HT-29 (cell line): ENCODE measurements around the gene COL23A1. TPM values are rescaled to one million over a fixed set of nuclear protein-coding genes. Genes with fewer than 3 reads are reported as not detected.
A peak's percentile ranks its signal among the peaks of the same experiment; 100 is the strongest.
"Not testable (repeated sequence)": the region's sequence is repeated elsewhere in the genome, so short reads cannot be mapped to it uniquely, and the experiment has no call there.

Experiments
- DNase-seq: peaks from one replicate; pipeline ENCODE4 v3.0.0-alpha.2; 2015; ENCODE audit warnings: low spot score
- total RNA-seq: library from RNA; depleted of rRNA; stranded (reverse); fragments of >200 nt; shearing (Covaris generic); gene quantifications from 2 replicates; pipeline ENCODE4 v1.2.3, GENCODE V29; 2014

The COL23A1 gene
- total RNA-seq, 1 experiment from 2014 or later = not detected

- no peak for DNase-seq
These were observed 342.4 kb downstream of the COL23A1 start for GRCh38 chr5:178247481-178248456.

DNA sequence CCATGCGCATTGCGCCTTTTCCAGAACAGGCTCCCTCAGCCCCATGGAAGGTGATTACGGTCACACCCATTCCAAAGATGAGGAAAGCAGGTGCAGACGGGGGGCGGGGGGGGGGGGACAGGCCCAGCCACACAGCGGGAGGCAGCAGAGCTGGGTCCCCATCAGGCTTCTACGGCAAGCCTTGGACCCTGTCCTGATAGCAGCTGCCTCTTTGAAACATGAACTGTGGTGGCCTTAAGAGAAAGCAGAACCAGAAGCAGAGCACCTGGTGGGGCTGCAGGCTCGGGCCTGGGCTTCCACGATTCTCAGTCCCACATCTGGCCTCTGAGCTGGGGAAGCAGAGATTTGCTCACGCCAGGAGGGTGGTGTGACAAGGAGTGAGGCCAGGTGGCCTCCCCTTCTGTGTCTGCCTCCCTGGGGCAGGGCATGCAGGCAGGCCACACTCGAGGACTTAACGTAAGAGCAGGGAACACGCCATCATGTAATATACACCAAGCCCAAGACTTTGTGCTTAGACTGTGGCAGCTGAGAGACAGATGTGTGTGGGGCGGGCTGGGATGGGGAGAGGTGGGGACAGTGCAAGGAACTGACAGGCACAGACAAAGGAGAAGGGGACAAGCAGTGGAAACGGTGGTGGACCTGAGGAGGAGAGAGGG, 343.4 kb downstream of the COL23A1 start:
- no peak for DNase-seq

- no peak for DNase-seq
These were observed 344.8 kb downstream of the COL23A1 start for GRCh38 chr5:178245389-178245788.

GRCh38 chr5:178244576-178244975, 345.6 kb downstream of the COL23A1 start:
- no peak for DNase-seq

- no peak for DNase-seq
These were observed 347.8 kb downstream of the COL23A1 start for GRCh38 chr5:178242416-178242815.

DNA sequence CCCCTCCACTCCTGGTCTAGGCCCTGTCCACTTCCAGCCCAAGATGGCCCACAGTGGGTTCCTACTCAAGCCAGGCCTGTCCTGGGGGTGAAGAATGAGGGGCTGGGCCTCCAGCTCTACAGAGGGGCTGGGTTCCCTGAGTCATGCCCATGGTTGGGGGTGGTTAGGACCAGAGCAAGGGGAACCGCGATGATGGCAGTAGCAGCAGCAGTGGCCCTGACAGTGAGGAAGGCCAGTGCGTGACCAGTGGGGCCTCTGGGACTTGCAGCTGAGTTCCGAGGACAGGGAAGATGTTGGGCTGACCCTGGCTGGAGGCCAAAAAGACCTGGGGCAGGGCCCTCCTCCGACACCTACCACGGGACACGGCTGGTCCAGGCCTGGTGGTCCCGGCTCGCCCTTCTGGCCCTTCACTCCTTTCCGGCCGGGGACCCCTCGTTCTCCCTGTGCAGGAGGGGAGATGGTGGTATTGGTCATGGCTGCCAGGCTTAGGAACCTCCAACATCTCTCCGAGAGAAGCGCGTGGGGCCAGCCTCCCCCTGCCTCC, 348.4 kb downstream of the COL23A1 start:
- no peak for DNase-seq

- no peak for DNase-seq
These were observed 348.9 kb downstream of the COL23A1 start for GRCh38 chr5:178241231-178241663.

DNA sequence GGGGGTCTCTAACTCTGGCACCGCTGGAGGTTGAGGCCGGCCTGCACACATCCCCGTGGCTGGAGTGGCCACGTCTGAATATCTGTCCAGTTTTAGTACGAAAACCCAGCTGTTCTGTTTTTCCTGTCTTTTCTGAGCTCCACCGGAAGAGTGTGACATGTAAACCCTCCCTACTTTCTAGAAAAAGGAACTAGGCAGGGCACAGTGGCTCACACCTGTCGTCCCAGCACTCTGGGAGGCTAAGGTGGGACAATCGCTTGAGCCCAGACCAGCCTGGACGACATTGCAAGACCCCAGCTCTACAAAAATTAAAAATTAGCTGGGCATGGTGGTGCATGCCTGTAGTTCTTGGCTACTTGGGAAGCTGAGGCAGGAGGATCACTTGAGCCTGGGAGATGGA, 349.4 kb downstream of the COL23A1 start:
- no peak for DNase-seq

DNA sequence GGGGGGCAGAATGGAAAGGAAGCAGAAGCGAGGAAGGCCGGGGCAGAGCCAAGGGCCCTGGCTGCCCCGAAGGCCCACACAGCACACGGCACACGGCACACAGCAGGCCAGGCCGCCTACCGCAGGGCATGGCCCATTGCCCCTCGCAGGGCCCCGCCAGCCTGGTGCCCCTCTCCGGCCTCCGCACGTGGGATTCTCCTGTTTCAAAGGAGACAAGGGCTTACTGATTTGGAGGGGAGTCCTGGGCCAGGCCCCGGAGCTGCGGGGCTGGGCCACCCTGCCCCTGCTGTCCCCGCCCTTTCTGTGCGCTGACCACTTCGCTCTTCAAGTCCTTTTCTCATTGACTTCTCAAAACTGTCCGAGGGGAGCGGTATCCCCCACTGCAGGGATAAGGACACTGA, 349.9 kb downstream of the COL23A1 start:
- no peak for DNase-seq

GRCh38 chr5:178239626-178240301, 350.4 kb downstream of the COL23A1 start:
- DNase-seq = not testable (repeated sequence)

DNA sequence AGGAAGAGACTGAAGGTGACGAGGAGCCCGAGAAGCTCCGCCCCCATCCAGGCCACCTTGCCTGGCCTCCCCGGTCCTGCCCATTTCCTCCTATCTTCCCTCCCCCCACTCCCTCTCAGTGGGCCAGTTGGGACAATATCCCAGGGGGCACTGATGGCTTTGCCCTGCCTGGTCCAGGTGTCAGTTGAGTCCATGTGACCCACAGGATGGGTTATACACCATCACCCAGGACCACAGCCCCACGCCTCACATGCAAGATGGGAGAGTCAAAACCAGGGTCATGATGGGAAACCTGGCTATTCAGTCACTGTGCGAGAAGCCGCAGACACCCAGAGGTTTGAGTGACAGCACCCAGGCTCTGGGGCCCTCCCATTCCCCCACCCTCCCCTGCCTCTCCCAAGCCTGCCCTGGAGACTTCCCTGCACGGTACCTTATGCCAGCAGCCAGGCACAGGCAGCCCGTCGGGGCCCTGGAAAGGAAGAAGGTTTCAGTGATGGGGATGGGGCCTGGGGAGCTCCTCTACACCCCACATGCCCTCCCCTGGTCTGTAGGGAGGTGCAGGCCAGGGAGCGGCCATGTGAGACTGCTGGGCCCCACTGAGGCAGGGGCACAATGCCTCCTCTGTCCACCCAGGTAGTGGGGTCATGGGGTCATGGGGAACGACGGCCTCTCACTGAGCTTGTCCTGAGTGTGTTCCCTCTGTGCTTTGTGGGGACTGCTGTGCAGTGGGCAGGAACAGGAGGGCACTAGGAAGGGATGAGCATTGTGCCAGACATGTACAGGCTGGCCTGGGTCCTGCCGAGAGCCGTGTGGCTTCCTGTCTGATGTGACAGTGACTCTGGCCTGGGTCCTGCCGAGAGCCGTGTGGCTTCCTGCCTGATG, 351.2 kb downstream of the COL23A1 start:
- DNase-seq = no peak

DNA sequence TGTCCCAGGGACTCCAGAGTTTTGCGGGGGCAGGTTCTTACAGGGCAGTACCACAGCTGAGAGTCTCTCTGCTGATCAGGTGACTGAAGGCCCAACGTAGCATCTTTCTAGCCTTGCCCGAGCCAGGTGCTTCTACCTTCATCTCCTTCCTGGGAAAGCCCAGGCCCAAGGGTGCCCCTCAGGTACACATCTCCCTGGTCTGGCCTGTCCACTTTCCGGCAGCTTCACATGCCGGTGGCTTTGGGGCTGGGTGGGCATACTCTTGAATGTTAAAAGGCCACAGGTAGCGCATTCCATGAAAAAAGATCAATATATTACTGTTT, 351.9 kb downstream of the COL23A1 start:
- DNase-seq = no peak

DNA sequence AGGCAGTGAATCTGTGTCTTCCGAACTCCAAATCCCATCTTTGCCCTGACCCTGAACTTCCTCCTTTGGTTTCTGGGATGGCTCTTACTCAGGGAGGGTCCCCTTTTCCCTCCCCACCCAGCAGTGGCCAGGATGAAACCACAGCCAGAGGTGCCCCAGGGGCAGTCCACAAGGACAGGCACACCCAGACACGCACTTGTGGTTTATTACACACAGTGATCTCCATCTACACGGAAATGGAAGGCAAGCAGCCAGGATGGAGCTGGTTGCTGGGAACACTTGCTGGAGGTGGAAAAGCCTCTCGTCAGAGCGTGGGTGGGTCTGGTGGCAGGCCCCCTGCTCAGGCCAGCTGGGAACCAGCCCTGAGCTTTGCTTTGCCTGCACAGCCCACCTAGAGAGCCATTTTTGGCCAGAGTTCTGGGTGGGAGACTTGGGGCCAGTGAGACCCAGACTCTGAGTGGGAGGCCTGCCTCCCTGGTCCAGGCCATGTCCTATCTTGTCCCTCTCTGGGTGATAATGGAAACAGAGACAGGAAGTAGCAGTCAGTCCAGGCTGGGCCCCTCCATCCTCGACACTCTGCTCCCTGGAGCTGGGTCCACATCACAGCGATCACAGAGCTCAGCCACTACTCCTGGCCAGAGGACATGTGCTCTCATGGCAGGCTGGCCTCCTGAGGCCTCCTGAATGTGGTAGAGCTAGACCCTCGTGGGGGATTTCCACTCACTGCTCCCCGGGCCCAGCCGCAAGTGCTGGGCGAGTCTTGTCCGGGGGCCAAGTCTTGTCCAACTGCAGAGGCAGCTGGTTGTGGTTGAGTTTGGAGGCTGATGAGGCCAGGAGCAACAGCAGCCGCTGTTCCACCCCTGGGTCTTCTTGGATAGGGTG, 352.5 kb downstream of the COL23A1 start:
- DNase-seq = no peak

- DNase-seq = no peak
These were observed 353.5 kb downstream of the COL23A1 start for GRCh38 chr5:178236679-178237078.

- no peak for DNase-seq
These were observed 354.1 kb downstream of the COL23A1 start for GRCh38 chr5:178236126-178236525.

- DNase-seq = no peak
These were observed 354.6 kb downstream of the COL23A1 start for GRCh38 chr5:178235588-178235974.

DNA sequence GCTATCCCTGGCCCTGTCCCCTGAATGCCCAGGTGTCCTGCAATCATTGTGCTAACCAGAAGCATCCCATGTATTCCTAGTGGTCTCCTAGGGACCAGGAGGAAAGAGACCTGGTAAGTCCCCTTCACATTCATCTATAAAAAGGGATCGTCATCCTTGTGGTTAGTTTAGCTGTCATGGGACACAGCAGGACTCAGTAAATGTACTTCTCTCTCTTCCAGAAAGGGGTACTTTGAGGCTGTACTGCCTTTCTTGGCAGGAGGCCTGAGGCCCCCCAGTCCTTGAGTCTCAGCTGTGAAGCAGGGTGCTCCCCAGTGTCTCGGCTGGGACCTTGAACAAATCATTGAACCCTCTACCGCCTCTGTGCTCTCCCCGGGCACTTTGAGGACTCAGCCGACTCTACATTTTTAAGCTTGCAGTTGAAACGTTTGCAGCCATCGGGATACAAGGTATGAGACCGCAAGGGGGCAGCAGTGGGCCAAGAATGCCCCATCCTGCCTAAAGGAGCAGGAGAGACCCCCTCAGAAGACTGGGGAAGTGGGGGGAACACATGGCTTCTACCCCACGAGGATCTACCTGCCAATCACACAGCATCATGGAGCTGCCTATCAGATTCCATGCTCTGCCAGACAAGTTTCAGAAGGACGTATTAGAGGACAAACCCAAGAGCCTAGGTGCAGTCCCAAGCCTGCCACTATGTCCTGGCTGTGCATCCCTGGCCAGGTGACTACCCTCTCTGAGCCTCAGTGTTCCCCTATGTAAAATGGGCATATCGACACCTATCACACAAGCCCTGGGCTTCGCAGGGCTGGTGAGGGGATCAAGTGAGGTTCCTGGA, 355.2 kb downstream of the COL23A1 start:
- DNase-seq = peak; percentile 77

GRCh38 chr5:178234121-178234749, 356.0 kb downstream of the COL23A1 start:
- DNase-seq = no peak
